GM20000 (cell line): Measurements from ENCODE around the gene PPARD.
"Not testable (repeated sequence)": the region's sequence is repeated elsewhere in the genome, so short reads cannot be mapped to it uniquely, and the experiment has no call there.

Source experiments
- DNase-seq: peaks from one replicate; pipeline ENCODE4 v3.0.0; 2012; ENCODE audit warnings: low spot score
- CTCF ChIP-seq: IDR thresholded peaks from 2 replicates; pipeline ENCODE4 v1.5.1; 2012; ENCODE audit warnings: mild to moderate bottlenecking, control low read depth; ENCODE audit errors: extremely low read depth, missing control alignments

The PPARD gene

GRCh38 chr6:35318196-35319171, 23.9 kb upstream of the PPARD start:
- TF ChIP-seq CTCF: no peak
- no peak for DNase-seq

- no peak for DNase-seq
- no peak for TF ChIP-seq CTCF
Observed at GRCh38 chr6:35319346-35320030, 22.9 kb upstream of the PPARD start.

GRCh38 chr6:35320031-35320410, 22.3 kb upstream of the PPARD start:
- TF ChIP-seq CTCF: no peak
- DNase-seq: no peak

- TF ChIP-seq CTCF: no peak
- no peak for DNase-seq
Observed at GRCh38 chr6:35321091-35321490, 21.3 kb upstream of the PPARD start.

GRCh38 chr6:35327349-35328027, 14.9 kb upstream of the PPARD start:
- peak; percentile 57 for TF ChIP-seq CTCF
- peak; percentile 84 for DNase-seq

- no peak for TF ChIP-seq CTCF
- DNase-seq: no peak
Observed at GRCh38 chr6:35328108-35328723, 14.1 kb upstream of the PPARD start.

GRCh38 chr6:35328965-35329364, 13.4 kb upstream of the PPARD start:
- DNase-seq: not testable (repeated sequence)
